SU-DHL-6 (cell line): Measurements from ENCODE around the gene KIAA0319L.

Source experiments
- H2AFZ ChIP-seq: fragments of 200-600 bp; sonication (generic); 2 replicates; pipeline ENCODE4 v1.6.1; 2014; ENCODE audit warnings: low read depth, mild to moderate bottlenecking, moderate library complexity, mixed read lengths, antibody characterized with exemption, low read length; ENCODE audit not compliant: severe bottlenecking
- H3F3A ChIP-seq: fragments of 200-600 bp; shearing (Covaris generic); 2 replicates; pipeline ENCODE4 v1.6.0; 2016; ENCODE audit warnings: antibody characterized with exemption, mild to moderate bottlenecking; ENCODE audit not compliant: insufficient read depth
- H3K27ac ChIP-seq: fragments of 200-600 bp; sonication (generic); 2 replicates; pipeline ENCODE4 v1.5.1; 2016; ENCODE audit warnings: low read depth, mild to moderate bottlenecking, low read length, moderate library complexity, mixed read lengths
- H3K27me3 ChIP-seq: fragments of 200-600 bp; sonication (generic), shearing (Covaris generic); 2 replicates; pipeline ENCODE4 v1.6.0; 2014; ENCODE audit warnings: mild to moderate bottlenecking, low read length
- H3K36me3 ChIP-seq: fragments of 200-600 bp; sonication (generic); 2 replicates; pipeline ENCODE4 v1.6.1; 2014; ENCODE audit warnings: mild to moderate bottlenecking, low read length, mixed read lengths
- H3K4me2 ChIP-seq: fragments of 300-600, 200-600 bp; shearing (Covaris generic), sonication (generic); 2 replicates; pipeline ENCODE4 v1.6.0; 2014; ENCODE audit warnings: low read length, low read depth, mild to moderate bottlenecking; ENCODE audit not compliant: poor library complexity, severe bottlenecking
- H3K4me3 ChIP-seq: fragments of 200-600 bp; sonication (generic); 2 replicates; pipeline ENCODE4 v1.5.1; 2014; ENCODE audit warnings: antibody characterized with exemption, low read length, mild to moderate bottlenecking, mixed read lengths; ENCODE audit not compliant: insufficient read depth, poor library complexity, severe bottlenecking
- H3K79me2 ChIP-seq: fragments of 200-600 bp; sonication (generic); 2 replicates; pipeline ENCODE4 v1.6.1; 2014; ENCODE audit warnings: mild to moderate bottlenecking, low read length, moderate library complexity; ENCODE audit not compliant: insufficient read depth
- H3K9ac ChIP-seq: fragments of 200-600 bp; sonication (generic); 2 replicates; pipeline ENCODE4 v1.7.0; 2014; ENCODE audit warnings: mild to moderate bottlenecking, low read length
- H3K9me2 ChIP-seq: fragments of 200-600 bp; sonication (generic); replicated peaks from 2 replicates; pipeline ENCODE4 v1.6.1; 2014; ENCODE audit warnings: low read length; ENCODE audit not compliant: insufficient read depth
- H3K9me3 ChIP-seq: fragments of 200-600 bp; sonication (generic); 2 replicates; pipeline ENCODE4 v1.6.1; 2014; ENCODE audit warnings: low read length, mixed read lengths; ENCODE audit not compliant: insufficient read depth
- H4K20me1 ChIP-seq: fragments of 200-600 bp; sonication (generic); 2 replicates; pipeline ENCODE4 v1.6.1; 2014; ENCODE audit warnings: low read depth, mild to moderate bottlenecking, antibody characterized with exemption, low read length, moderate library complexity, mixed read lengths
- CTCF ChIP-seq: fragments of 200-600 bp; sonication (generic); IDR thresholded peaks from one replicate; pipeline ENCODE4 v1.5.1; 2017; ENCODE audit warnings: antibody characterized with exemption, mild to moderate bottlenecking, low read length, moderate library complexity; ENCODE audit not compliant: insufficient read depth, poor library complexity, severe bottlenecking
- EZH2phosphoT487 ChIP-seq: fragments of 200-600 bp; sonication (generic), shearing (Covaris generic); conservative IDR thresholded peaks from 2 replicates; pipeline ENCODE4 v1.6.1; 2018; ENCODE audit warnings: mild to moderate bottlenecking, antibody characterized with exemption, low read length, moderate library complexity, mixed read lengths

Gene KIAA0319L

GRCh38 chr1:35555601-35556477 is 1.4 kb downstream of the KIAA0319L start:
- Histone ChIP-seq H3K27ac (no peak overlapping the region), H3K9me2 (no peaks in the 10 kb centered on the region), H3K4me3 (peak overlapping the region; percentile 86), H4K20me1 (no peaks in the 10 kb centered on the region), H3K79me2 (peaks cover 29% of the 10 kb centered on the region), H3K36me3 (peaks cover under 1% of the 10 kb centered on the region; the same call in 1 of the 2 replicates), H3F3A (peaks cover 12% of the 10 kb centered on the region; the same call in 1 of the 2 replicates), H2AFZ (no peak overlapping the region), H3K9ac (peak overlapping the region; percentile 79), H3K4me2 (peak overlapping the region; percentile 66), H3K9me3 (no peaks in the 10 kb centered on the region), H3K27me3 (no peaks in the 10 kb centered on the region)
- TF ChIP-seq EZH2phosphoT487: no peak
- TF ChIP-seq CTCF: no peak

GRCh38 chr1:35555212-35555584 is 2.0 kb downstream of the KIAA0319L start:
- Histone ChIP-seq H3F3A (peaks cover 12% of the 10 kb centered on the region; the same call in 1 of the 2 replicates), H3K27me3 (no peaks in the 10 kb centered on the region), H3K9me3 (no peaks in the 10 kb centered on the region), H3K9ac (no peak overlapping the region), H2AFZ (no peak overlapping the region), H3K4me2 (peak overlapping the region; percentile 66), H4K20me1 (no peaks in the 10 kb centered on the region), H3K27ac (no peak overlapping the region), H3K9me2 (no peaks in the 10 kb centered on the region), H3K36me3 (peaks cover 6% of the 10 kb centered on the region; the same call in 1 of the 2 replicates), H3K4me3 (no peak overlapping the region), H3K79me2 (peaks cover 32% of the 10 kb centered on the region)
- TF ChIP-seq CTCF: no peak
- no peak for TF ChIP-seq EZH2phosphoT487

GRCh38 chr1:35554266-35555211 is 2.7 kb downstream of the KIAA0319L start:
- H3K36me3 ChIP-seq: peaks cover 7% of the 10 kb centered on the region; the same call in 1 of the 2 replicates
- no peak overlapping the region for H3K9ac ChIP-seq
- H3K27me3 ChIP-seq: no peaks in the 10 kb centered on the region
- H3K4me3 ChIP-seq: no peak overlapping the region
- no peaks in the 10 kb centered on the region for H3K9me2 ChIP-seq
- TF ChIP-seq CTCF (no peak), EZH2phosphoT487 (no peak)
- H2AFZ ChIP-seq: no peak overlapping the region
- H3K27ac ChIP-seq: no peak overlapping the region
- peak overlapping the region; percentile 66 for H3K4me2 ChIP-seq
- no peaks in the 10 kb centered on the region for H4K20me1 ChIP-seq
- H3F3A ChIP-seq: peaks cover 12% of the 10 kb centered on the region; the same call in 1 of the 2 replicates
- H3K79me2 ChIP-seq: peaks cover 32% of the 10 kb centered on the region
- H3K9me3 ChIP-seq: no peaks in the 10 kb centered on the region
